Smooth muscle cell (in vitro differentiated cells): ENCODE measurements around the gene GFOD1. TPM values are rescaled to one million over a fixed set of nuclear protein-coding genes. Genes with fewer than 3 reads are reported as not detected.
"Not testable (repeated sequence)": the region's sequence is repeated elsewhere in the genome, so short reads cannot be mapped to it uniquely, and the experiment has no call there.

Experiments used
- DNase-seq: peaks from one replicate; lab custom pipeline; 2025; ENCODE audit not compliant: unreplicated experiment; lab: John Stamatoyannopoulos, UW
- H2AFZ ChIP-seq: fragments of 200-600 bp; sonication (generic); 2 replicates; pipeline ENCODE4 v1.6.0; 2016; ENCODE audit warnings: antibody characterized with exemption, low read depth, mild to moderate bottlenecking
- H3F3A ChIP-seq: fragments of 200-600 bp; sonication (generic); 2 replicates; pipeline ENCODE4 v1.6.0; 2017; ENCODE audit warnings: antibody characterized with exemption, low read depth
- H3K27ac ChIP-seq: fragments of 200-600 bp; sonication (generic); 2 replicates; pipeline ENCODE4 v1.5.1; 2016; ENCODE audit warnings: low read depth, mild to moderate bottlenecking
- H3K27me3 ChIP-seq: fragments of 200-600 bp; sonication (generic); 2 replicates; pipeline ENCODE4 v1.6.1; 2016; ENCODE audit warnings: low read depth, mild to moderate bottlenecking
- H3K36me3 ChIP-seq: fragments of 200-600 bp; sonication (generic); 2 replicates; pipeline ENCODE4 v1.5.1; 2016; ENCODE audit warnings: low read depth
- H3K4me1 ChIP-seq: fragments of 200-600 bp; sonication (generic); 2 replicates; pipeline ENCODE4 v1.5.1; 2016; ENCODE audit warnings: low read depth
- H3K4me2 ChIP-seq: fragments of 200-600 bp; sonication (generic); 2 replicates; pipeline ENCODE4 v1.6.0; 2016; ENCODE audit warnings: mild to moderate bottlenecking
- H3K4me3 ChIP-seq: fragments of 200-600 bp; sonication (generic); 2 replicates; pipeline ENCODE4 v1.5.1; 2016; ENCODE audit warnings: mild to moderate bottlenecking
- H3K79me2 ChIP-seq: fragments of 200-600 bp; sonication (generic); 2 replicates; pipeline ENCODE4 v1.6.0; 2016; ENCODE audit warnings: low read depth, mild to moderate bottlenecking
- H3K9ac ChIP-seq: fragments of 200-600 bp; sonication (generic); 2 replicates; pipeline ENCODE4 v1.6.0; 2016; ENCODE audit warnings: low read depth
- H3K9me3 ChIP-seq: fragments of 200-600 bp; sonication (generic); replicated peaks from 2 replicates; pipeline ENCODE4 v1.5.1; 2016; ENCODE audit warnings: low read depth
- H4K20me1 ChIP-seq: fragments of 200-600 bp; sonication (generic); 2 replicates; pipeline ENCODE4 v1.6.0; 2016; ENCODE audit warnings: low read depth
- WGBS: methylation state at CpG from one replicate; pipeline ENCODE4 v1.1.7; 2016; ENCODE audit warnings: low lambda C conversion rate; 5-methylcytosine and 5-hydroxymethylcytosine counted together
- polyA plus RNA-seq: library from polyadenylated mRNA; unstranded; fragments of >200 nt; fragmentation: Nextera tagmentation; extraction: Ambion mirVana; gene quantifications from 2 replicates; pipeline ENCODE4 v1.2.1, GENCODE V29; 2016
- total RNA-seq: library from RNA; depleted of rRNA; stranded (reverse); fragments of >200 nt; gene quantifications from 2 replicates; pipeline ENCODE4 v1.2.3, GENCODE V29; 2014
- TF ChIP-seq, protein P1 (sequence below): fragments of 200-600 bp; sonication (generic); IDR thresholded peaks from 2 replicates; pipeline ENCODE4 v1.5.1; 2017; ENCODE audit warnings: borderline replicate concordance, mild to moderate bottlenecking, antibody characterized with exemption; ENCODE audit not compliant: insufficient read depth, poor library complexity, severe bottlenecking

GFOD1 gene
- total and polyA plus RNA-seq, 2 experiments from 2014 or later, result 9.6 to 14.0 TPM

DNA sequence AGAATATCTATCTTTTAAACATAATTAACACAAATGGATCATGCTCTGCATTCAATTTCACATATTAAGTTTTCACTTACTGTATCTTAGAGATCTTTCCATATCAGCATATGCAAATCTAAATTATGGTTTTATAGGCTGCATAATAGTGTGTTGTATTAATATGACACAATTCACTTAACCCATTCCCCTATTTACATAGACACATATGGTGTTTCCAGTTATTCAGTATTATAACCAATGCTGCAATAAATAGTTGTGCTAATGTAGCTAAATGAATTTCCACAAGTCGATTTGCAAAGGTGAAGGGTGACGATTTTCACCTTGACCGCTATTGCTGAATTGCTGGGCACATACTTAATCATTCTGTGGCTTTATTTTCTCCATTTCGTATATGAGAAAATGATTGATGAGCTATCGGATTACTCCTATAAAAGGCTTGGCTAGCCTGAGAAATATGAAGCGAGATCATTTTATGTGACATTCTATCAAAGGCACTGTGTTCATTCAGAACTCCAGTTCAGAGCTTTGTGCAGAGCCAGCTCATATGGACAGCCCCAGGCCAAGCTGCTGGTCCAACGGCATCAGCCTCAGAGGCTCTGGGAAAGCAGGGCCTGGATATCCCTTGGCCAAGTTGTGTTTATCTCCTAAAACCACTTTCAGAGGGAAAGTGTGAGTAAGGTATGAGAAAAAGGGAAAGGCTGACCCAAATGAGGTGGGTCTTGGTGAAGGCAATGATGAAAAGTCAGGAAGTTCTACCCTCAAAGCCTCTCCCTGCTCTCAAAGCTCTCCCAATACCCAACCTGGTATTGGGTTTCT is 50.8 kb downstream of the GFOD1 start:
- Histone ChIP-seq H3K4me2 (no peak overlapping the region), H3K9me3 (no peaks in the 10 kb centered on the region), H3K4me1 (no peaks in the 10 kb centered on the region), H3K79me2 (peaks cover 35% of the 10 kb centered on the region), H3K36me3 (no peaks in the 10 kb centered on the region), H3K27ac (no peak overlapping the region), H4K20me1 (no peaks in the 10 kb centered on the region), H2AFZ (no peak overlapping the region), H3K27me3 (no peaks in the 10 kb centered on the region), H3K9ac (no peak overlapping the region), H3F3A (peaks cover 1% of the 10 kb centered on the region), H3K4me3 (no peak overlapping the region)
- WGBS, result 90% methylated on average over 7 of the region's 7 CpGs
- TF ChIP-seq, protein P1, sequence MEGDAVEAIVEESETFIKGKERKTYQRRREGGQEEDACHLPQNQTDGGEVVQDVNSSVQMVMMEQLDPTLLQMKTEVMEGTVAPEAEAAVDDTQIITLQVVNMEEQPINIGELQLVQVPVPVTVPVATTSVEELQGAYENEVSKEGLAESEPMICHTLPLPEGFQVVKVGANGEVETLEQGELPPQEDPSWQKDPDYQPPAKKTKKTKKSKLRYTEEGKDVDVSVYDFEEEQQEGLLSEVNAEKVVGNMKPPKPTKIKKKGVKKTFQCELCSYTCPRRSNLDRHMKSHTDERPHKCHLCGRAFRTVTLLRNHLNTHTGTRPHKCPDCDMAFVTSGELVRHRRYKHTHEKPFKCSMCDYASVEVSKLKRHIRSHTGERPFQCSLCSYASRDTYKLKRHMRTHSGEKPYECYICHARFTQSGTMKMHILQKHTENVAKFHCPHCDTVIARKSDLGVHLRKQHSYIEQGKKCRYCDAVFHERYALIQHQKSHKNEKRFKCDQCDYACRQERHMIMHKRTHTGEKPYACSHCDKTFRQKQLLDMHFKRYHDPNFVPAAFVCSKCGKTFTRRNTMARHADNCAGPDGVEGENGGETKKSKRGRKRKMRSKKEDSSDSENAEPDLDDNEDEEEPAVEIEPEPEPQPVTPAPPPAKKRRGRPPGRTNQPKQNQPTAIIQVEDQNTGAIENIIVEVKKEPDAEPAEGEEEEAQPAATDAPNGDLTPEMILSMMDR, result no peak
- no peak for DNase-seq

DNA sequence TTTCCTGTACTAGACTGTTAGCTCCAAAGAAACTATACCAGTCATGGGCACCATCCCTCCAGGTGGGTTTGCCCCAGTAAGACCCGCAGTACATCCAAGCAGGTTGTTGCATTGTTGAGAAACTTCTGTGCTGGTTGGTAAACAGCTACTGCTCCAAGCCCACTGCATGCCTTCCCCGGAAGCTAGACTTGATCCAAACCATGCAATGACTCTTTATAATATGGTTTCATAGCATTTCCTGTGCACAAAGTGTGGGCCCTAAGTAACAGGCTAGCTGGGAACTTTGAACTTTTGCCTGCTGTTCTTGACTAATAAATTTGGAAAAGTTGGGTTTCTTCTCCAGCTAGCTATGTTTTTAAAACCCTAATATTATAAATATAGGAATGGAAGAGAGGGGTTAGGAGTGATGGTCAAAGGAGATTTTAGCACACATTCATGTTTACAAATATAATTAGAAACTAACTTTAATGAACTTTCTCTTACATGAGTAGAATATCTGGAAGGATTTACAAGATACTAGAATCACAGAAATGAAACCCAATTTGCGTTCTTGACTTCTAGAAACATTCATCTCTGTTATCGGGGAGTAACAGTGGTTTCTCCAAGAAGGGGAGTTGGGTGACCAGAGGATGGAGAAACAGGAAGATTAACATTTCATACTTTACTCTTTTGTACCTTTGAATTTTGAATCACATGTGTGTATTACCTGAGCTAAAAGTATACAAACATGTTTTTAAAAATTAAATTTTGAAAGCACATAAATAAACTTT is 51.7 kb downstream of the GFOD1 start:
- H3K4me1 ChIP-seq, result no peaks in the 10 kb centered on the region
- H4K20me1 ChIP-seq, result no peaks in the 10 kb centered on the region
- H3K4me3 ChIP-seq, result no peak overlapping the region
- no peaks in the 10 kb centered on the region for H3K9me3 ChIP-seq
- H3K4me2 ChIP-seq, result no peak overlapping the region
- peaks cover 40% of the 10 kb centered on the region for H3K79me2 ChIP-seq
- no peak for DNase-seq
- TF ChIP-seq, protein P1, result no peak
- H3K27me3 ChIP-seq, result no peaks in the 10 kb centered on the region
- no peak overlapping the region for H2AFZ ChIP-seq
- H3K27ac ChIP-seq, result no peak overlapping the region
- peaks cover 8% of the 10 kb centered on the region for H3F3A ChIP-seq
- no peaks in the 10 kb centered on the region for H3K36me3 ChIP-seq
- H3K9ac ChIP-seq, result no peak overlapping the region
- 65% methylated on average over 4 of the region's 4 CpGs for WGBS

DNA sequence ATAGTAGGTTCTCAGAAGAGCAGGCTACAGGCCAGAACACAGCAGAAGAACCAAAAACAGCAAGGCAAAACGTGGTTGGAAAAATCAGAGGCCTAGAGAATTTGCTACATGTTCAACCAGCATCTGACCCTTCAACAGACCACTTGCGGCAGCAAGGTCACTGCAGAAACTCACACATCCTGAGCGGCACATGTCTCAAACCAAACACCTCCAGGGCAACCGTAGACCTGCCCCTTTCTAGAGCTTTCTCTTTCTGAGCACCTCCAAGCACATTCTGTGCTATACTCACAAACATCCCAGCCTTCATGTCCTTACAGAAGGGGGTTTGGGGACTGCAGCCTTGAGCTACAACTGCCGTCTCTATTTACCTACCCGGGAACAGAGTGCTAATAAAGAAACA is 52.6 kb downstream of the GFOD1 start:
- no peaks in the 10 kb centered on the region for H3K9me3 ChIP-seq
- H2AFZ ChIP-seq, result no peak overlapping the region
- H3F3A ChIP-seq, result peaks cover 8% of the 10 kb centered on the region
- 94% methylated on average over 6 of the region's 6 CpGs for WGBS
- no peak overlapping the region for H3K4me2 ChIP-seq
- H4K20me1 ChIP-seq, result no peaks in the 10 kb centered on the region
- TF ChIP-seq, protein P1, result no peak
- H3K36me3 ChIP-seq, result no peaks in the 10 kb centered on the region
- no peak overlapping the region for H3K9ac ChIP-seq
- H3K27me3 ChIP-seq, result no peaks in the 10 kb centered on the region
- H3K79me2 ChIP-seq, result peaks cover 45% of the 10 kb centered on the region
- DNase-seq, result no peak
- no peak overlapping the region for H3K27ac ChIP-seq
- no peak overlapping the region for H3K4me3 ChIP-seq
- no peaks in the 10 kb centered on the region for H3K4me1 ChIP-seq

DNA sequence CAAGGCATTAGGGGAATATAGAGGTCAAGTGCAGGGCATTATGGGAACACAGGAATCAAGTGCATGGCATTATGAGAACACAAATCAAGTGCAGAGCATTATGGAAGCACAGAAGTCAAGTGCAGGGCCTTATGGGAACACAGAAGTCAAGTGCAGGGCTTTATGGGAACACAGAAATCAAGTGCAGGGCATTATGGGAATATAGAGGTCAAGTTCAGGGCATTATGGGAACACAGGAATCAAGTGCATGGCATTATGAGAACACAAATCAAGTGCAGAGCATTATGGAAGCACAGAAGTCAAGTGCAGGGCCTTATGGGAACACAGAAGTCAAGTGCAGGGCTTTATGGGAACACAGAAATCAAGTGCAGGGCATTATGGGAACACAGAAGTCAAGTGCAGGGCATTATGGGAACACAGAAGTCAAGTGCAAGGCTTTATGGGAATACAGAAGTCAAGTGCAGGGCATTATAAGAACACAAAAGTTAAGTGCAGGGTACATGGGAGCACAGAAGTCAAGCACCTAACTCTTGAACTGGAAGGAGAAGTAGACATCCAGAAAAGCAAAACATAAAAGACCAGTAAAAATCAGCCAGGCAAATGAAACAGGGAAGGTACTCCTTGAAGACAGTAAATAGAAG is 53.1 kb downstream of the GFOD1 start:
- not testable (repeated sequence) for H3K9me3 ChIP-seq, H3K4me3 ChIP-seq, H3K4me1 ChIP-seq, DNase-seq, H3K27ac ChIP-seq, H3K9ac ChIP-seq, H3K27me3 ChIP-seq, H3K4me2 ChIP-seq, H2AFZ ChIP-seq, H3K36me3 ChIP-seq, H4K20me1 ChIP-seq
- Histone ChIP-seq H3F3A (peaks cover 11% of the 10 kb centered on the region), H3K79me2 (peaks cover 45% of the 10 kb centered on the region)
